ENCODE data around the gene QPRT. TPM values are rescaled to one million over a fixed set of nuclear protein-coding genes. Genes with fewer than 3 reads are reported as not detected.
A peak's percentile ranks its signal among the peaks of the same experiment; 100 is the strongest.
"Not testable (repeated sequence)": the region's sequence is repeated elsewhere in the genome, so short reads cannot be mapped to it uniquely, and the experiment has no call there.

QPRT gene
- total and polyA plus RNA-seq, 2 of the 13 experiments (the other 11 are each of a cell fraction or from before 2014, with no cell fraction given) = 130 to 218 TPM

- in situ Hi-C loops (cut with HindIII; ENCODE audit: extremely low pct_ligation_motif_present, low pct_unique_long_range_greater_than_20kb); DNase-seq (ENCODE audit: low spot score); H2AFZ ChIP-seq (ENCODE audit: low read length); H3K9ac ChIP-seq (ENCODE audit: insufficient read depth, low read depth, low read length); ATAC-seq; H3K27me3 ChIP-seq (ENCODE audit: control insufficient read depth in 1 of 2, insufficient read depth in 2 of 2, low read length in 2 of 2); H3K27ac ChIP-seq (ENCODE audit: extremely low read length, insufficient read depth, low read length); H3K36me3 ChIP-seq (replicated peaks in 1 of 2; ENCODE audit: control insufficient read depth in 1 of 2, insufficient read depth in 2 of 2, low read length in 2 of 2); H3K9me3 ChIP-seq (ENCODE audit: low read length); H3K79me2 ChIP-seq (ENCODE audit: insufficient read depth, low read length); BruUV-seq (replicated peaks); CTCF ChIA-PET (ENCODE audit: low intra/inter-chr PET ratio, low total read pairs); H4K20me1 ChIP-seq (ENCODE audit: insufficient read depth, low read length); TF ChIP-seq FOXA1 (IDR thresholded peaks at IDR 0.05): not testable (repeated sequence)
- intact Hi-C loops (cut with micrococcal nuclease; ENCODE audit: unreplicated experiment) = loop anchor here (5.0 kb wide), 1 partner anchor 52 kb away; the partner anchor contains the start of gene KIF22
- H3K4me3 ChIP-seq (replicated peaks in 1 of 3; ENCODE audit: insufficient read depth in 1 of 3, low read depth in 2 of 3, low read length in 3 of 3) = peak overlapping the region in 1 of 3 experiments; percentile 17; a peak in 2 of 6 replicates
- peaks cover 68% of the 10 kb centered on the region for H3K4me1 ChIP-seq (ENCODE audit: insufficient read depth, low read length)
- 36% methylated on average over 6 of the region's 6 CpGs for WGBS (ENCODE audit: low lambda C conversion rate)
- TF ChIP-seq ZBTB20 (CRISPR knock-in tag; IDR thresholded peaks at IDR 0.05; ENCODE audit: borderline replicate concordance, low read depth) (0 out of 2 replicates have a peak, but pooled peaks have one; percentile 17), ZNF292 (CRISPR knock-in tag; IDR thresholded peaks at IDR 0.05; ENCODE audit: borderline replicate concordance, low read depth) (peak; percentile 14; the same call in 1 of the 2 replicates), PHF21A (CRISPR knock-in tag; IDR thresholded peaks at IDR 0.05) (peak; percentile 28; the same call in 1 of the 2 replicates), PITX1 (CRISPR knock-in tag; IDR thresholded peaks at IDR 0.05) (peak; percentile 96), FOXA3 (CRISPR knock-in tag; IDR thresholded peaks at IDR 0.05) (0 out of 2 replicates have a peak, but pooled peaks have one; percentile 14), FOXA1 (CRISPR knock-in tag; IDR thresholded peaks at IDR 0.05) (0 out of 2 replicates have a peak, but pooled peaks have one; percentile 21), TIGD3 (CRISPR knock-in tag; IDR thresholded peaks at IDR 0.05; ENCODE audit: borderline replicate concordance) (0 out of 2 replicates have a peak, but pooled peaks have one; percentile 16)
- peak overlapping the region; percentile 66 for H3K4me2 ChIP-seq (ENCODE audit: low read depth, low read length)
- peak; percentile 21 for FAIRE-seq
- POLR2A ChIA-PET = interaction anchor here (1.2 kb wide), 1 partner anchor 50 kb away, joined by 4 read pairs; the partner anchor contains the start of gene KIF22
These were observed 61.1 kb downstream of the QPRT start for GRCh38 chr16:29739927-29740629.
